KMS-11 (cell line): ENCODE measurements around the gene LAMA2.

Experiments used
- H2AFZ ChIP-seq: fragments of 200-600 bp; sonication (generic); 2 replicates; pipeline ENCODE4 v1.6.1; 2016; ENCODE audit warnings: antibody characterized with exemption, mixed run types, low read depth
- H3K27ac ChIP-seq: fragments of 200-600 bp; sonication (generic); 2 replicates; pipeline ENCODE4 v1.6.1; 2016; ENCODE audit warnings: mild to moderate bottlenecking, mixed run types
- H3K27me3 ChIP-seq: fragments of 200-600 bp; sonication (generic); 2 replicates; pipeline ENCODE4 v1.6.1; 2017; ENCODE audit warnings: mild to moderate bottlenecking, low read depth, mixed run types, moderate library complexity; ENCODE audit not compliant: insufficient read depth
- H3K36me3 ChIP-seq: fragments of 200-600 bp; sonication (generic); 2 replicates; pipeline ENCODE4 v1.6.1; 2017; ENCODE audit warnings: mild to moderate bottlenecking, mixed run types; ENCODE audit not compliant: insufficient read depth
- H3K4me1 ChIP-seq: fragments of 200-600 bp; sonication (generic); 2 replicates; pipeline ENCODE4 v1.6.1; 2016; ENCODE audit warnings: mild to moderate bottlenecking, low read depth, mixed run types; ENCODE audit not compliant: poor library complexity, severe bottlenecking
- H3K4me2 ChIP-seq: fragments of 200-600 bp; sonication (generic); 2 replicates; pipeline ENCODE4 v1.7.0; 2016; ENCODE audit warnings: mild to moderate bottlenecking, mixed run types
- H3K4me3 ChIP-seq: fragments of 200-600 bp; sonication (generic); IDR thresholded peaks from 2 replicates; pipeline ENCODE4 v1.6.1; 2017; ENCODE audit warnings: low read depth, low read length, mixed read lengths; ENCODE audit not compliant: insufficient read depth
- H3K79me2 ChIP-seq: fragments of 200-600 bp; sonication (generic); 2 replicates; pipeline ENCODE4 v1.6.1; 2016; ENCODE audit warnings: low read depth, mixed run types; ENCODE audit not compliant: insufficient read depth
- H3K9ac ChIP-seq: fragments of 200-600 bp; sonication (generic); 2 replicates; pipeline ENCODE4 v1.6.1; 2016; ENCODE audit warnings: mild to moderate bottlenecking, mixed run types
- H4K20me1 ChIP-seq: fragments of 200-600 bp; sonication (generic); 2 replicates; pipeline ENCODE4 v1.6.1; 2016; ENCODE audit warnings: mild to moderate bottlenecking, mixed run types; ENCODE audit not compliant: insufficient read depth
- TF ChIP-seq, protein P1 (sequence below): fragments of 200-600 bp; sonication (generic); conservative IDR thresholded peaks from 2 replicates; pipeline ENCODE4 v1.6.1; 2017; ENCODE audit warnings: low read depth, mild to moderate bottlenecking, antibody characterized with exemption, low read length, moderate library complexity, mixed read lengths

Gene LAMA2

DNA sequence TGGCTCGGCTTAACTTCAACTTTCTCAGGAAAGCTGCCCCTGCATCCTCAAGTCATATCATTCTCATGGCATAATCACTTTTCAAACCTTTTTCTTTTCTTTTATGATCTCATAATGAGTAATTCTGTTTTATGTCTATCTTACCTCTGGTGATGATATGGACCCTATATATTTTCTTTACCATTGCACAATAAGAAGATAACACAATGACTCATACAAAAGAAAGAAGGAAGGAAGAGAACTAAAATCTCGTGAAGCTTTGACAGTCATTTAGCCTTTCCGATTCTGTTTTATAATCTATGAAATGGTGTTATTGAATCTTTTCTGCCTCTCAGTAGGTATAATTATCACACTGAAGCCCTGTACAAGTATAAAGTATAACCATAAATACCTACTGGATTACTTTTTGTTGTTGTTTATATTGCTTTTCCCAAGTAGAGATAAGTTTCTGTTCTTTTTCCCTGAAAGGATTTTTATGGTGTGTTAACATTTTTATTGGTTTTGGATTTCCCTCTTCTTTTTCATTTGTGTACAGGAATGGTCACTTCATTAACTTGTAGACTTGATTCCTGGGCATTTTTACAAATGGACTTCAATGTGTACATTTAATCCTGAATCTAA lies 300.9 kb downstream of the LAMA2 start:
- no peak overlapping the region for H3K27ac ChIP-seq
- H4K20me1 ChIP-seq: no peaks in the 10 kb centered on the region
- H3K4me1 ChIP-seq: no peaks in the 10 kb centered on the region
- H3K4me3 ChIP-seq: no peak overlapping the region
- no peaks in the 10 kb centered on the region for H3K79me2 ChIP-seq
- H3K27me3 ChIP-seq: no peaks in the 10 kb centered on the region
- H3K4me2 ChIP-seq: no peak overlapping the region
- TF ChIP-seq, protein P1, sequence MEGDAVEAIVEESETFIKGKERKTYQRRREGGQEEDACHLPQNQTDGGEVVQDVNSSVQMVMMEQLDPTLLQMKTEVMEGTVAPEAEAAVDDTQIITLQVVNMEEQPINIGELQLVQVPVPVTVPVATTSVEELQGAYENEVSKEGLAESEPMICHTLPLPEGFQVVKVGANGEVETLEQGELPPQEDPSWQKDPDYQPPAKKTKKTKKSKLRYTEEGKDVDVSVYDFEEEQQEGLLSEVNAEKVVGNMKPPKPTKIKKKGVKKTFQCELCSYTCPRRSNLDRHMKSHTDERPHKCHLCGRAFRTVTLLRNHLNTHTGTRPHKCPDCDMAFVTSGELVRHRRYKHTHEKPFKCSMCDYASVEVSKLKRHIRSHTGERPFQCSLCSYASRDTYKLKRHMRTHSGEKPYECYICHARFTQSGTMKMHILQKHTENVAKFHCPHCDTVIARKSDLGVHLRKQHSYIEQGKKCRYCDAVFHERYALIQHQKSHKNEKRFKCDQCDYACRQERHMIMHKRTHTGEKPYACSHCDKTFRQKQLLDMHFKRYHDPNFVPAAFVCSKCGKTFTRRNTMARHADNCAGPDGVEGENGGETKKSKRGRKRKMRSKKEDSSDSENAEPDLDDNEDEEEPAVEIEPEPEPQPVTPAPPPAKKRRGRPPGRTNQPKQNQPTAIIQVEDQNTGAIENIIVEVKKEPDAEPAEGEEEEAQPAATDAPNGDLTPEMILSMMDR: no peak
- H2AFZ ChIP-seq: no peak overlapping the region
- H3K36me3 ChIP-seq: no peaks in the 10 kb centered on the region
- H3K9ac ChIP-seq: no peak overlapping the region

DNA sequence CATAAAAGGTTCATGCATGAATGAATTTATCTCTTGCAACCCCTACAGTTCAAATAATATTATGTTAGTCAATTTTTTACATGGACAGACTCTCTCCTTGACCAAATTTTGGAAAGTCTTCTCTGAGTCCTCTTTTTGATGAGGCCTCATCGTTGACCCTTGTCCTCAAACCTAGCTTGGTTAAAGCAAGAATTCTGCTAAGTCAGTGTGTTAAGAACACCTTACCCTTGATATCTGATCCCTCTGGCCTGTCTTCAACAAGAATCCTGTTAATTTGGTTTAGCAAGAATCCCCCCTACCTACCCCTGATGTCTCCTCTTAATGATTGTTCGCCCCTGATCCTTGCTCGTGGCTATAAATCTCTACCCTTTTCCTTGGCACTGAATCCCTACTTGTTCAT lies 301.4 kb downstream of the LAMA2 start:
- Histone ChIP-seq H3K4me1 (no peaks in the 10 kb centered on the region), H3K79me2 (no peaks in the 10 kb centered on the region), H3K27me3 (no peaks in the 10 kb centered on the region), H3K27ac (no peak overlapping the region), H2AFZ (no peak overlapping the region), H3K4me3 (no peak overlapping the region), H4K20me1 (no peaks in the 10 kb centered on the region), H3K36me3 (no peaks in the 10 kb centered on the region), H3K4me2 (no peak overlapping the region), H3K9ac (no peak overlapping the region)
- TF ChIP-seq, protein P1: no peak

DNA sequence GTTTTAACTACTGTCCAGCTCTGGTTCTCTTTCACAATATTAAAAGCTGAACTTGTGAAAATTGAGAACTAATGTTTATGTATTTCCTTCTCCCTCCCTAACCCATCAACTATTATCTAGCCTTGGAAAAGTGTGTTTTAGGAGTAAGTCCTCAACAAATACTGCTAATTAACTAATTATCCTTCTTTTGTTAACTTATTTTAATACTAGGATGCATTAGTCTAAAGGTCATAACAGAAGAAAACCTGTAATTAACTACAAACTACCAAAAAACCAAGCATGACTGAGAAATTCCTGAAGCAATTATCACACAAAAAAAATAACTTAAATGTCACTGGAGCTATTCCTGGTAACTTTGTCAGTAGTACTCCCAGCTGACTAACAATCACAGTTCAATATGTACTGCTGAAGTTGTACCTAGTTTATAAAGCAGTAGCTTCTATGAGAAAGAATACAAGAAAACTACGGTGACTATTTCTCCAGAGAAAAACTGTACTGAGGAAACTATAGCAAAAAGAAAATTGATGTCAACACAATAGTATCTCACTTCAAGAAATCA lies 301.9 kb downstream of the LAMA2 start:
- Histone ChIP-seq H3K4me3 (no peak overlapping the region), H3K4me1 (no peaks in the 10 kb centered on the region), H4K20me1 (no peaks in the 10 kb centered on the region), H3K9ac (no peak overlapping the region), H3K4me2 (no peak overlapping the region), H2AFZ (no peak overlapping the region), H3K36me3 (no peaks in the 10 kb centered on the region), H3K27me3 (no peaks in the 10 kb centered on the region), H3K27ac (no peak overlapping the region), H3K79me2 (no peaks in the 10 kb centered on the region)
- TF ChIP-seq, protein P1: no peak

DNA sequence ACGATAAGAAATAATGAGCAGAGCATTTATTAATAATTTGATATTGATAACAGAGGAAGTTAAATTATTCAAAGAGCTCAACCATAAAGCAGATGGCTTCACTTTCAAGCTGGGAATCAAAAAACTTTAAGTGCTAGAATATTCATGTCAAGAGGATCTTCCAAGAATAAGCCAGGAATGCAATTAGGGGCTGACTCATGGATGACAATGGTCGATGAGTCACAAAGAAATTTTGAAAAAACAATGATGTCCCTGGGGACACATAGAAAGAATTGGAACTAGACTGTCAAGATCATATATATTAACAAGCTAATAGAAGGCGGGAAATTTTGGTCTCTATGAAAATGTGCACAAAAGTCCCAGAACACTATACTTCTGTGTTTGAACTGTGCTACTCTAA lies 304.1 kb downstream of the LAMA2 start:
- Histone ChIP-seq H3K4me1 (no peaks in the 10 kb centered on the region), H3K79me2 (no peaks in the 10 kb centered on the region), H3K27me3 (no peaks in the 10 kb centered on the region), H3K4me3 (no peak overlapping the region), H3K4me2 (no peak overlapping the region), H2AFZ (no peak overlapping the region), H3K36me3 (no peaks in the 10 kb centered on the region), H3K9ac (no peak overlapping the region), H3K27ac (no peak overlapping the region), H4K20me1 (no peaks in the 10 kb centered on the region)
- TF ChIP-seq, protein P1: no peak
